Measurements from ENCODE around the gene ZBTB3. TPM values are rescaled to one million over a fixed set of nuclear protein-coding genes. Genes with fewer than 3 reads are reported as not detected.
"Not testable (repeated sequence)": the region's sequence is repeated elsewhere in the genome, so short reads cannot be mapped to it uniquely, and the experiment has no call there.

The ZBTB3 gene
- polyA plus RNA-seq, 2 donors = 1.9 to 4.0 TPM

DNA sequence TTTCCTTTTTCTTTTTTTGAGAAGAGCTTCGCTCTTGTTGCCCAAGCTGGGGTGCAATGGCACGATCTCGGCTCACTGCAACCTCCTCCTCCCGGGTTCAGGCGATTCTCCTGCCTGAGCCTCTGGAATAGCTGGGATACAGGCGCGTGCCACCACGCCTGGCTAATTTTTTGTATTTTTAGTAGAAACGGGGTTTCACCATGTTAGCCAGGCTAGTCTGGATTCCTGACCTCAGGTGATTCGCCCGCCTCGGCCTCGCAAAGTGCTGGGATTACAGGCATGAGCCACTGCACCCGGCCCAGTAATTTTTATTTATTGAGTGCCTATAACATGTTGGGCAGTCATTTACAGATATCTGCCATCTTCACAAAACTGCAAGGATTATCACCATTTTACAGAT is 23.9 kb downstream of the ZBTB3 start:
- peak overlapping the region in 1 of 2 donors; percentile 88 for H3K4me3 ChIP-seq (ENCODE audit: low read depth in 1 of 2, low read length in 2 of 2)

DNA sequence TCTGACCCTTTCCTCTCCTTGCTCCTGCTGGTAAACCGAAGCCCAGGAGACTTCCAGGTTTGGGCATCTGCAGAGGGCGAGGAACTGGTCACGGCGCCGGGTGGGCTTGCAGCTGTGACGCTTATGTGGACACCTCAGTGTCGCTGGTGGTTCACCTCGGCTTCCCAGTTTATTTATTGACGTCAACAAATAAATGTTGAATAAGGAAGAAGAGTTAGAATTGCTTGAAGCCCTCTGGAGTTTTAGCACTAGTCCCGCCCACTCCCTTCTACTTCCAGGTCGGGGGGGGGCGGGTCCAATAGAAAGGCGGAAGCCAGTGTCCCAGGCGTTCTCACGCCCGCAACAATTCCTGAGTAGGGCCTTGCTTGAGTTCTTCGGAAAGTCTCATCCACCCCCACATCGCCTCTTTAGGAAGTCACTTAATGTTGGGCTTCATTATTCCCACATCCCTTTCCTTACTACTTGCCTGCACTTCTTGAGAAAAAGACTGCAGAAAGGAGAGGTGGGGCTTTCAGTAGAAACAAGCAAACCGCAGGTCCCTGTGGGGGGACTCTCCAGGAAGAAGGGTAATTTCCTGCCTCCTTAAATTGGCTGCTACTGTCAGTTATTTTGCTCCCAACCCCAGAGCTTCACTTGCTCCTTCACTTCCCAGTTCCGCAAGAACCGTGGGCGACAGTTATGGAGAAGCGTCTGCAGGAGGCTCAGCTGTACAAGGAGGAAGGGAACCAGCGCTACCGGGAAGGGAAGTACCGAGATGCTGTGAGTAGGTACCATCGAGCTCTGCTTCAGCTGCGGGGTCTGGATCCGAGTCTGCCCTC is 25.6 kb downstream of the ZBTB3 start, which contains the start of gene TTC9C:
TTC9C (plus strand) TSS at position 316 of the 818 bp plus-strand sequence; CDS start at position 679, 363 bp downstream.
- peaks cover 0 to 2% of the 10 kb centered on the region in 2 donors for H3K36me3 ChIP-seq (ENCODE audit: control insufficient read depth in 2 of 2, insufficient read depth in 2 of 2, low read length in 1 of 2)
- H3K9me3 ChIP-seq (ENCODE audit: control insufficient read depth in 2 of 2, insufficient read depth in 1 of 2, low read depth in 1 of 2, low read length in 1 of 2) = no peaks in the 10 kb centered on the region
- no peaks in the 10 kb centered on the region for H3K4me1 ChIP-seq (ENCODE audit: control insufficient read depth in 2 of 2, insufficient read depth in 2 of 2, low read length in 1 of 2)
- WGBS, 2 donors = 0 to 1% methylated on average over 29 of the region's 29 CpGs
- no peaks in the 10 kb centered on the region for H3K27me3 ChIP-seq (ENCODE audit: control insufficient read depth in 1 of 2, insufficient read depth in 2 of 2, low read length in 2 of 2)
- peak within 1 kb of the TSS; percentile 88 to 96 for H3K4me3 ChIP-seq (ENCODE audit: low read depth in 1 of 2, low read length in 2 of 2)
- H3K27ac ChIP-seq (ENCODE audit: low read depth in 2 of 2, low read length in 1 of 2) = peak within 1 kb of the TSS; percentile 97 to 100

More for the DNA sequence above, 23.9 kb downstream of the ZBTB3 start:
- H3K36me3 ChIP-seq (ENCODE audit: control insufficient read depth in 2 of 2, insufficient read depth in 2 of 2, low read length in 1 of 2); H3K9me3 ChIP-seq (ENCODE audit: control insufficient read depth in 2 of 2, insufficient read depth in 1 of 2, low read depth in 1 of 2, low read length in 1 of 2); H3K4me1 ChIP-seq (ENCODE audit: control insufficient read depth in 2 of 2, insufficient read depth in 2 of 2, low read length in 1 of 2); H3K27me3 ChIP-seq (ENCODE audit: control insufficient read depth in 1 of 2, insufficient read depth in 2 of 2, low read length in 2 of 2): not testable (repeated sequence)
- peak overlapping the region; percentile 7 to 52 for H3K27ac ChIP-seq (ENCODE audit: low read depth in 2 of 2, low read length in 1 of 2)
- 50 to 74% methylated on average over 14 of the region's 14 CpGs for WGBS, 2 donors

DNA sequence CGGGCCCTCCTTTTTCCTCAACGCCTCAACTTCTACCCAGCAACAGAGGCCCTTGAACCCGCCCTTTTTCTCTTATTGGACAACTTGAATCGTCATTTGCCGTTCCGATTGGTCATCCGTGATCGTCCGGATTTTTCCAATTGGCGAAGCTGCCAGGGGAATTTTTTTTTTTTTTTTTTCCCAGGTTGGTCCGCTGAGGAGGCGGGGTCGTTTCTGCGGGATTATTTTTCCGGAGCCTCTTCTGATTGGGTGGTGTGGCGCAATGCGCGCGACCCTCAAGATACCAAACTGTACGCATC is 26.1 kb downstream of the ZBTB3 start:
- peak overlapping the region; percentile 97 to 100 for H3K27ac ChIP-seq (ENCODE audit: low read depth in 2 of 2, low read length in 1 of 2)
- H3K4me1 ChIP-seq (ENCODE audit: control insufficient read depth in 2 of 2, insufficient read depth in 2 of 2, low read length in 1 of 2) = no peaks in the 10 kb centered on the region
- 0 to 1% methylated on average over 20 of the region's 20 CpGs for WGBS, 2 donors
- H3K9me3 ChIP-seq (ENCODE audit: control insufficient read depth in 2 of 2, insufficient read depth in 1 of 2, low read depth in 1 of 2, low read length in 1 of 2) = no peaks in the 10 kb centered on the region
- no peaks in the 10 kb centered on the region for H3K27me3 ChIP-seq (ENCODE audit: control insufficient read depth in 1 of 2, insufficient read depth in 2 of 2, low read length in 2 of 2)
- peak overlapping the region; percentile 88 to 96 for H3K4me3 ChIP-seq (ENCODE audit: low read depth in 1 of 2, low read length in 2 of 2)
- H3K36me3 ChIP-seq (ENCODE audit: control insufficient read depth in 2 of 2, insufficient read depth in 2 of 2, low read length in 1 of 2) = peaks cover 1 to 5% of the 10 kb centered on the region in 2 donors

DNA sequence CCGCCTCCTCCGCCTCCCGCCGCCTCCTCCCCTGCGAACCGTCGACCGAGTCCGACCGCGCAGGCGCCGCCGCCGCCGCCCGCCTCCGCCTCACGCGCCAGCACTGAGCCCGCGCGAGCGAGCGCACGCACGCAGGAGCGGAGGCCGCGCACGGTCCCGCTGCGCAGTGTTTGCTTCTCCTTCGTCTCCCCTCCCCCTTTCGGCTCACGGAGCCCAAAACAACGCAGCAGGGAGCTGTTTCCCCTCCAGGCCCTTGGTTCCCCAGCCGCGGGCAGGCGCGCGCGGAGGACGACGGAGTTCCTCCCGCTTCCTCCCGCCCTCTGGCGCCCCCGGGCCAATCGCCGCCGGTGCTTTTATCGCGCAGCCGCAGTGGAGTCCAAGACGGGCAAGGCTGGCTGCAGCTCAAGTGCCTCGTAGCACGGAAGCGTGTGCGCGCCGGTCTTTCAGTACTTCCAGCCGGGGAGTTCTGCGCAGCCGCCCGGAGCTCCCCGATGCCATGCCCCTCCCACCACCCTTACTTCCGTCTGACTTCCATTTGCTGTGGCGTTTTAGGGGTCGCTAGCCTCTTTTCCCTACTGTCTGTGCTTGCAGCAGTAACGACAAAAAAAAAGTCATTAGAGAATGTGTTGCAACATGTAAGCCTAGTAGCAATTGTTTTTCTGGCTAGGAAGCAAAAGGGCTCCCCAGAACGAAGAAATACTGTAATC is 26.6 kb downstream of the ZBTB3 start, which contains the start of gene HNRNPUL2:
HNRNPUL2 (minus strand) TSS at position 293 of the 707 bp plus-strand sequence. CDS start 301 bp downstream, outside the sequence.
- Histone ChIP-seq H3K4me1 (ENCODE audit: control insufficient read depth in 2 of 2, insufficient read depth in 2 of 2, low read length in 1 of 2) (no peaks in the 10 kb centered on the region), H3K27ac (ENCODE audit: low read depth in 2 of 2, low read length in 1 of 2) (peak within 1 kb of the TSS; percentile 97 to 100), H3K27me3 (ENCODE audit: control insufficient read depth in 1 of 2, insufficient read depth in 2 of 2, low read length in 2 of 2) (no peaks in the 10 kb centered on the region), H3K4me3 (ENCODE audit: low read depth in 1 of 2, low read length in 2 of 2) (peak within 1 kb of the TSS; percentile 88 to 96), H3K36me3 (ENCODE audit: control insufficient read depth in 2 of 2, insufficient read depth in 2 of 2, low read length in 1 of 2) (peaks cover 6 to 10% of the 10 kb centered on the region in 2 donors), H3K9me3 (ENCODE audit: control insufficient read depth in 2 of 2, insufficient read depth in 1 of 2, low read depth in 1 of 2, low read length in 1 of 2) (no peaks in the 10 kb centered on the region)
- WGBS, 2 donors = 0% methylated on average over 72 of the region's 72 CpGs

DNA sequence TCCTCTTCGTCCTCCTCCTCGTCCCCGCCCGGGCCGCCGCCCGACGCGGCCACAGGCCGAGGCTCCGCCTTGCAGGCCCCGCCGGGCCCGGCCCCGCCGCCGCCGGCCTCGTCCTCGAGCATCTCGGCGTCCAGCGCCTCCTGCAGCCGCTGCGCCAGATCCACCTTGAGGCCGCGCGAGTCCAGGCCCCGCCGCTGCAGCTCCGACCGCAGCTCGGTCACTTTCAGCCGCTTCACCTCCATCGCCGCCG is 27.1 kb downstream of the ZBTB3 start:
- no peaks in the 10 kb centered on the region for H3K9me3 ChIP-seq (ENCODE audit: control insufficient read depth in 2 of 2, insufficient read depth in 1 of 2, low read depth in 1 of 2, low read length in 1 of 2)
- H3K36me3 ChIP-seq (ENCODE audit: control insufficient read depth in 2 of 2, insufficient read depth in 2 of 2, low read length in 1 of 2) = peaks cover 11 to 14% of the 10 kb centered on the region in 2 donors
- no peaks in the 10 kb centered on the region for H3K27me3 ChIP-seq (ENCODE audit: control insufficient read depth in 1 of 2, insufficient read depth in 2 of 2, low read length in 2 of 2)
- no peaks in the 10 kb centered on the region for H3K4me1 ChIP-seq (ENCODE audit: control insufficient read depth in 2 of 2, insufficient read depth in 2 of 2, low read length in 1 of 2)
- H3K27ac ChIP-seq (ENCODE audit: low read depth in 2 of 2, low read length in 1 of 2) = peak overlapping the region; percentile 97 to 99
- WGBS, 2 donors = 0% methylated on average over 31 to 37 of the region's 37 CpGs
- peak overlapping the region; percentile 88 to 96 for H3K4me3 ChIP-seq (ENCODE audit: low read depth in 1 of 2, low read length in 2 of 2)

DNA sequence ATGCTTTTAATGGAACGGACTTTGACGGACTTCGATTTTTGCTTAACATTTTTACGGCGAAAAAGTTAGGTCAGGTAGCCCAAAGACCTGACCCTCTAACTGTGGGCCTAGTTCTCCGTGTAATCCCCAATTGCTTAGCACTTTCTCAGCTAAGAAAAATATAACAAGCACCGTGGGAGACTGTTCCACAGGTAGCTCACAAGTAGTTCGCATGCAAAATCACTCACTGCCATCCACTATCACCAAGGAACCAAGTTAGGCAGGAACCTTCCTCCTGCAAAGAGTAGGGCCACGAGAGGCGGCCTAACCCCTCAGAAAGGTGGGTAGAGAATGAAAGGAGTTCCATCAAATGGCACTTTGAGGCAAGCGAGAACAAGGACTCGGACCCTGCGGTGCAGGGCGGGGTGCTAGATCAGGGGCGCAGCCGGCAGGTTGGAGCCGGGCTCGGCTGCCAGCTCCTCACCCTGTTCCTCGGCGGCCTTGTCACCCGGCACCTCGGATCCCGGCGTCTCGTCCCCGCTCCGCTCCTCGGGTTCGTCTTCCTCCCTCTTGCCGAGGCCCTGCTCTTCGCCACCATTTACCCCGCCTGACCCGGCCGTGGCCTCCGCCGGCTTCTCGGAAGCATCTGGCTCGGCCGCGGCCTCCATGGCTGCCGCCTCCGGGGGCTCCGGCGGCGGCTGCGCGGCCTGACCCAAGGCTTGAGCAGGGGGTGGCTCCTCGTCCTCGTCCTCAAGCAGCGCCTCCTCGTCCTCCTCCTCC is 27.6 kb downstream of the ZBTB3 start:
- H3K36me3 ChIP-seq (ENCODE audit: control insufficient read depth in 2 of 2, insufficient read depth in 2 of 2, low read length in 1 of 2) = peaks cover 14 to 16% of the 10 kb centered on the region in 2 donors
- 0% methylated on average over 37 to 51 of the region's 51 CpGs for WGBS, 2 donors
- H3K4me1 ChIP-seq (ENCODE audit: control insufficient read depth in 2 of 2, insufficient read depth in 2 of 2, low read length in 1 of 2) = no peaks in the 10 kb centered on the region
- no peaks in the 10 kb centered on the region for H3K27me3 ChIP-seq (ENCODE audit: control insufficient read depth in 1 of 2, insufficient read depth in 2 of 2, low read length in 2 of 2)
- peak overlapping the region; percentile 97 to 99 for H3K27ac ChIP-seq (ENCODE audit: low read depth in 2 of 2, low read length in 1 of 2)
- H3K9me3 ChIP-seq (ENCODE audit: control insufficient read depth in 2 of 2, insufficient read depth in 1 of 2, low read depth in 1 of 2, low read length in 1 of 2) = no peaks in the 10 kb centered on the region
- peak overlapping the region; percentile 88 to 96 for H3K4me3 ChIP-seq (ENCODE audit: low read depth in 1 of 2, low read length in 2 of 2)

DNA sequence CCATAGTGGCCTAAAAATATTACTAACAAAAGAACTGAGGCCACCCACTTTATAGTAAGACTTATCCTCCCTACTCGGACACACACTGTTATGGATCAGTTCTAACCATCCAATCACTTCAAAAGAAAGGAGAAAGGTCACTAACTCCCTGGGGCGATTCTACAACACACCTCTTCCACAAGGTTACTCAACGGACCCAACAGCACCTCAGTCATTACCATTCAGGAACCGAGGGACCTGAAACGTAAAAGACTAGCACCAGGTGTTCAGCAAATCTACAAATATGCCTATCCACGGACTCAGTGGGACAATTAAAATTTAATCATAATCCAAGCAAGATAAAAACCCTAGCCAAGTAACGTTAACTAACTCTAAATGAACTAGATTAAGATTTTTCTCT is 28.3 kb downstream of the ZBTB3 start:
- peaks cover 14 to 16% of the 10 kb centered on the region in 2 donors for H3K36me3 ChIP-seq (ENCODE audit: control insufficient read depth in 2 of 2, insufficient read depth in 2 of 2, low read length in 1 of 2)
- no peaks in the 10 kb centered on the region for H3K9me3 ChIP-seq (ENCODE audit: control insufficient read depth in 2 of 2, insufficient read depth in 1 of 2, low read depth in 1 of 2, low read length in 1 of 2)
- H3K27ac ChIP-seq (ENCODE audit: low read depth in 2 of 2, low read length in 1 of 2) = peak overlapping the region in 1 of 2 donors; percentile 51
- WGBS, 2 donors = 1% methylated on average over 7 of the region's 7 CpGs
- H3K27me3 ChIP-seq (ENCODE audit: control insufficient read depth in 1 of 2, insufficient read depth in 2 of 2, low read length in 2 of 2) = no peaks in the 10 kb centered on the region
- no peaks in the 10 kb centered on the region for H3K4me1 ChIP-seq (ENCODE audit: control insufficient read depth in 2 of 2, insufficient read depth in 2 of 2, low read length in 1 of 2)
- H3K4me3 ChIP-seq (ENCODE audit: low read depth in 1 of 2, low read length in 2 of 2) = peak overlapping the region; percentile 88 to 96

DNA sequence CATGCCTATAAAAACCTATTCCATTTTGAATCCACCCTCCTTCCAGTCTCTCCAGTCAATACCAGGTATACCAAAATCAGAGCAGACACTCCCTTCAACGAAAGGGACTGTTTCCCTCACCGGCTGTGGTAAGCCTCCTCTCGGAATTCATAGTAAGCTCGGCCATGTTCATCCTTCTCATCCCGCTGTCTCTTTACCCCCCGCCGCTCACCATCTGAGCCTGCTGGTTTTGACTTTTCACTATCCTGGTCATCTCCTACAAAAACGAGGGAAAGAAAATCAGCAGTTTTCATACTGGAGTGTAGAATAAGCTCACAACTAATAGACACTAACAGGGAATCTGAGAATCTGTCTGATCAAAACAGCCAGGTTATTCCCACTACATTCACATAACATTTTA is 29.8 kb downstream of the ZBTB3 start:
- H3K9me3 ChIP-seq (ENCODE audit: control insufficient read depth in 2 of 2, insufficient read depth in 1 of 2, low read depth in 1 of 2, low read length in 1 of 2) = no peaks in the 10 kb centered on the region
- H3K4me3 ChIP-seq (ENCODE audit: low read depth in 1 of 2, low read length in 2 of 2) = peak overlapping the region in 1 of 2 donors; percentile 88
- H3K27ac ChIP-seq (ENCODE audit: low read depth in 2 of 2, low read length in 1 of 2) = no peak overlapping the region
- H3K27me3 ChIP-seq (ENCODE audit: control insufficient read depth in 1 of 2, insufficient read depth in 2 of 2, low read length in 2 of 2) = no peaks in the 10 kb centered on the region
- H3K4me1 ChIP-seq (ENCODE audit: control insufficient read depth in 2 of 2, insufficient read depth in 2 of 2, low read length in 1 of 2) = no peaks in the 10 kb centered on the region
- H3K36me3 ChIP-seq (ENCODE audit: control insufficient read depth in 2 of 2, insufficient read depth in 2 of 2, low read length in 1 of 2) = peaks cover 17 to 28% of the 10 kb centered on the region in 2 donors
- 27 to 28% methylated on average over 8 of the region's 8 CpGs for WGBS, 2 donors

DNA sequence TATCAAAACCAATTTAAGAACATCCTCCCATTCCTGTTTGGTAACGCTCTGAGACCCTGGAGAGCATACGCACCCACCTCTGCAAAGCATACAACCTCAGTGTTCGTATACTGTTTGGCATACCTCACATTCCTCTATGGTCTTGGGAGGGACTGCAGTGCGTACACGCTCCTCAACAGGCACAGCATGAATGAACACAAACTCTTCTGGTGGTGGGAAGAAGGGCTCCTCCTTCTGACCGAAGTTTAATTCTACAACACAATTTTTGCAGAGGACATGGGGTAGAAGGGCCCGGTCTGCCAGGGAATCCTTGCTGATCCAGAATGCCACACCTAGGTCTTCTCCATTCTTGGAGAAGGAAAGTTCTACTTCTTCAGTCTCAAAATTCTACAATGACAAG is 32.0 kb downstream of the ZBTB3 start:
- H3K9me3 ChIP-seq (ENCODE audit: control insufficient read depth in 2 of 2, insufficient read depth in 1 of 2, low read depth in 1 of 2, low read length in 1 of 2) = no peaks in the 10 kb centered on the region
- H3K27me3 ChIP-seq (ENCODE audit: control insufficient read depth in 1 of 2, insufficient read depth in 2 of 2, low read length in 2 of 2) = no peaks in the 10 kb centered on the region
- H3K27ac ChIP-seq (ENCODE audit: low read depth in 2 of 2, low read length in 1 of 2) = no peak overlapping the region
- WGBS, 2 donors = 63 to 70% methylated on average over 7 of the region's 7 CpGs
- H3K36me3 ChIP-seq (ENCODE audit: control insufficient read depth in 2 of 2, insufficient read depth in 2 of 2, low read length in 1 of 2) = peaks cover 20 to 35% of the 10 kb centered on the region in 2 donors
- no peaks in the 10 kb centered on the region for H3K4me1 ChIP-seq (ENCODE audit: control insufficient read depth in 2 of 2, insufficient read depth in 2 of 2, low read length in 1 of 2)
- H3K4me3 ChIP-seq (ENCODE audit: low read depth in 1 of 2, low read length in 2 of 2) = no peak overlapping the region

Data from esophagus (tissue), 2 donors.